Measurements from ENCODE around the gene WRAP73.

DNA sequence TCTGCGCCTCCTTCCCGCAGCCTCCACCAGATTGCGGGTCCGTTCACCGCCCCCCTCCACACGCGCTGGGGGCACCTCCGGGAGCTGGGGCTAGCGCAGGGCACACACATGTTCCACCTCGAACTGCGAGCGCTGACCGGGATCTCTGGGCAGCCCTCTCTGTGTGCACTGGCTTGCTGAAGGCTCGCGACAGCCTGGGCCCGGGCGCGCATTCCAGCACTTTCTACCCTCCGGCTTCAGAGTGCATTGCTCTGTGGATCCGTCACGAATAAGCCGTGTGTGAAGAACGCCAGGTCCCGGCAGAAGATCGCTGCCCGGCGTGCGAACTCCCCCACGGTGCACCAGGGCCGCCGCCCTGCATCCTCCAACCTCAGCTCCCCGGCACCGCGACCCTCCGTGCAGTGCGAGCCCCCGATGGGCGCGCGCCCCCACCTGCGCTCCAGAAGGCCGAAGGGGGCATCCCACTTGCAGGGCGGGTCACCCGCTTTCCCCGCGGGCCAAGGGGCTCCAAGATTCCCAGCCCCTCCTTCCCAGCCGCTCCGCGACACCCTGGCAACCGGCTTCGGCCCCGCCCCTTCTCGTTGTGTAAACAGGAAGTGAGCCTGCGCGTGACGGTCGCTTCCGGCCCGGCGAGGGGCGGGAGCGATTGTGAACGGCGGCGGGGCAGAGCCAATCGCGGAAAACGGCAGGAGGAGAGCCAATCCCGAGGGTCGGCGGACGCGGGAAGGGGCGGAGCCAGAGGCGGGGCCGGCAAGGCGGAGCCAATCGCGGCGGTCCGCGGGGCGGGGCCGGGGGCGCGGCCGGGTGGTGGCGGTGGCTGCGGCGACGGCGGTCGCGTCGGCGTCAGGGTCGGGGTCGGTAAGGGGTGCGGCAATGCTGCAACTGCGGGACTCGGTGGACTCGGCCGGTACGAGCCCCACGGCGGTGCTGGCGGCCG lies 25.4 kb downstream of the WRAP73 start, which contains the start of gene TPRG1L:
- TF ChIP-seq, protein P1, sequence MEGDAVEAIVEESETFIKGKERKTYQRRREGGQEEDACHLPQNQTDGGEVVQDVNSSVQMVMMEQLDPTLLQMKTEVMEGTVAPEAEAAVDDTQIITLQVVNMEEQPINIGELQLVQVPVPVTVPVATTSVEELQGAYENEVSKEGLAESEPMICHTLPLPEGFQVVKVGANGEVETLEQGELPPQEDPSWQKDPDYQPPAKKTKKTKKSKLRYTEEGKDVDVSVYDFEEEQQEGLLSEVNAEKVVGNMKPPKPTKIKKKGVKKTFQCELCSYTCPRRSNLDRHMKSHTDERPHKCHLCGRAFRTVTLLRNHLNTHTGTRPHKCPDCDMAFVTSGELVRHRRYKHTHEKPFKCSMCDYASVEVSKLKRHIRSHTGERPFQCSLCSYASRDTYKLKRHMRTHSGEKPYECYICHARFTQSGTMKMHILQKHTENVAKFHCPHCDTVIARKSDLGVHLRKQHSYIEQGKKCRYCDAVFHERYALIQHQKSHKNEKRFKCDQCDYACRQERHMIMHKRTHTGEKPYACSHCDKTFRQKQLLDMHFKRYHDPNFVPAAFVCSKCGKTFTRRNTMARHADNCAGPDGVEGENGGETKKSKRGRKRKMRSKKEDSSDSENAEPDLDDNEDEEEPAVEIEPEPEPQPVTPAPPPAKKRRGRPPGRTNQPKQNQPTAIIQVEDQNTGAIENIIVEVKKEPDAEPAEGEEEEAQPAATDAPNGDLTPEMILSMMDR (IDR thresholded peaks at IDR 0.05), result no peak
- peak; percentile 78 to 93 for TF ChIP-seq POLR2AphosphoS5 (IDR thresholded peaks at IDR 0.05; ENCODE audit: insufficient read depth in 1 of 2, low read depth in 1 of 2)
